ENCODE data around the gene RABGAP1.

Gene RABGAP1

DNA sequence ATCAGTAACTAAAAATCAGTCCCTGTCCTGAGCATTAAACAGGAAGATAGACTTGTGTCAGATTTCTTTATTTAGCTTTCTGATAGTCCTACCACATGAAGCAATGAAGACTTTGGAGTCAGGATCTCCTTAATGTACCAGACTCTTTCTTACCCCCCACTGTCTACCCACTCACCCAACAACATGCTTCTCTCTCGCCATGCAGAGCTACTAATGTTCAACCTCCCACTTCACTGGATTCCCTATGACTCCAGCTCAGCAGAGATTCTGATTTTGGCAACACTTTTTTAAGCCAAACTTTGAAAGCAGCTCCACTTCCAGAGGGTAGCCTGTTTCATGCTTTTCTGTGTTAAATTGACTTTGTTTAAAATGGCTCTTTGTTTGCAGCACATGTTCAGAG, 143.4 kb downstream of the RABGAP1 start:
- no peak for DNase-seq (ENCODE audit: low read depth)

DNA sequence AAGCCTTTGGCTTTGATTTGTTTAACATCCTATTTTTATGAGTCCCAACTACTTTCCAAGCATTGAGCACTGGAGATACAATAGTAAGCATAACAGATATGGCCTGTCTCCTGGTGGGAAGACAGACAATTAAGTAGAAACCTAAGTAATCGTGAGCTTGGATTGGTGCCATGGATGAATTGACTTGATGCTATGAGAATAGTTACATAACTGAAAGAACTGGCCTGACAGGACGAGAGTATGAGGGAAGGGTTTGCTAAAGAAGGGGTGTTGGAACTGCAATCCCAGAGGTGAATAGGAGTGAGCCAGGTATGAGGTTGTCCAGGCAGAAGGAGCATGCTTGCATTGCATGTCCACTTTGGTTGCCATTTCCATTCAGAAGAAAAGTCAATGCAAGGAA, 145.1 kb downstream of the RABGAP1 start:
- DNase-seq (ENCODE audit: low read depth), result no peak

DNA sequence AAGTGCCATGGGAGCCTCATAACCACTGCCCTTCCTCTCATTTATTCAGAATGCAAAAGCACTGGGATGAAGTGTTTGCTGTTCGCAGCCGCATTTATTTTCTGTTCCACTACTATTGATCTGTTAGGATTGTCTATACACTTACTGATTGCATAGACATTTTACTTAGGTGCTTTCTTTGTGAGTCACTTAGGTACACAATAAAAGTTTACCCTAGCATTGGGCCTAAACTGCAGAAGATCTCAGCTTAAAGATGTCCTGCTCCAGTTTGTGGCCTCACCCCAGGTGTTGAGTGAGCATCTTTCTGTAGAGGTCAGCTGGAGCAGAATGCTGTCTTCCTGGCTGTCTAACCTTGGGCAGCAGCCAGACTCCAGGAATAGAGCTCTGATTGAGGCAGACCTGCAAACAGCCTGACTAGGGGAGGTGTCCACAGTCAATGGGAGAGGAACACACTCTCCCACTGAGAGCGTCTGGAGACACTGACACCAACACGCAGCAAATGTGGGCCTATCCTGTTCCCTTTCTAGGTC, 146.6 kb downstream of the RABGAP1 start:
- DNase-seq (ENCODE audit: low read depth), result no peak

DNA sequence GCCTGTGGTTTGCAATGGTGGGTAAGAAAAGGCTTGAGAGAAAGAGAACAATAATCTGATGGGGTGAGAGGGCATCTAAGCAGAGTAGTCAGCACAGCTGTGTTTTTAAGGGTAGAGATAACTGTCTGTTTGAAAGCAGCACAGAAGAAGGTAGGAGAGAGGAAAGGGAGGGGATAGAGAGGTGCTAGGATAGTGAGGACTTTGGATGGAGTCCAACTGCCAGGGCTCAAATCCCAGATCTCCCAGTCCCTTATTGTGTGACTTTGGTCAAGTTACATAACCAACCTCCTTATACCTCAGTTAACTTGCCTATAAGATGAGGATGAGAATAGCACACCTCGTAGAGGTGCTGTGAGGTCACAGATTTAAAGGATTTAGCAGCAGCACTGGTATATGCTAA, 148.2 kb downstream of the RABGAP1 start:
- no peak for DNase-seq (ENCODE audit: low read depth)

DNA sequence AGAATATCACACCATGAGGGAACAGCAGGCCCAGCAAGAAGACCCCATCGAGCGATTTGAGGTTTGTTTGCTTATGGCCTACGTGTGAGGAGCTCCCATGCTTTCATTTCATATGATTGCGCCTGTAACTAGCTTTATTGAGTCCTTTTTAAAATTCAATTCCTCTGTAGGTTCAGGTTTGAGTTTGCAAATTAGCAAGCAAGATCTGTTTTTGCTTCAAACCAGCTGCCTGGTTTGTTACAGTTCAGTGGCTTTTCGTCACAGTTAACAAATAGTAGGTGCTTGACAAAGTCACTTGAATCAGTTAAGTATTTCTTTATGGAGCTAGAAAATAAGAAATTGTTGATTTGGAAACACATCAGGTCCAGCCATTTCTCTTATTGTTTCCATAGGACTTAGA, 149.0 kb downstream of the RABGAP1 start:
- no peak for DNase-seq (ENCODE audit: low read depth)

DNA sequence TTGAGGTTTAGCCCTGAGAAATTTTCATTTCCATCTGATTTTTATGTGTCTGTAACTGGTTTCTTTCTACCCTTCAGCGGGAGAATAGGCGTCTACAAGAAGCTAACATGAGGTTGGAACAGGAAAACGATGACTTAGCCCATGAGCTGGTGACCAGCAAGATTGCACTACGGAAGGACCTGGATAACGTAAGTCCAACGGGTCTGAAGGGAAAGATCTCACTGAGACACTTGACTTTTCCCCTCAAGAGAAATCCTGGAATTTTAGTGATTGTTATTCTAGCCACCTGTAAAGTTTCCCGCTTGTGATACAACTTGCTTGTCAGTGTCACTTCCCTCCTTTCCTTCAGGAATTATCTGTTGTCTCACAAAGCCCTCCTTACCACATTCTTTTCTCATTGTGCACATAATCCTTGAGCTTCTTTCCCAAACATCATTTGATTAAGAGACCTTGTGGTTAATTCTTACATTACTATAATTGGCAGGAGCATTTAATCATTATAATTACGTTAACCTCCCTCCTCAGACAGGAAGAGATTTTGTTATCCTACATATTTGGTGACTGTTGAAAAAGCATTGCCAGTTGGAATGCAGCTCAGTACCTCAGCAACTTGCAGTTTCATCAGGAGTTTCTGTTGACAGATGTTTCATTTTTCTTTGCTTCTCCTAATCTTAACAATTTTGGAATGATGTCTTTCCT, 149.5 kb downstream of the RABGAP1 start:
- DNase-seq (ENCODE audit: low read depth), result no peak

DNA sequence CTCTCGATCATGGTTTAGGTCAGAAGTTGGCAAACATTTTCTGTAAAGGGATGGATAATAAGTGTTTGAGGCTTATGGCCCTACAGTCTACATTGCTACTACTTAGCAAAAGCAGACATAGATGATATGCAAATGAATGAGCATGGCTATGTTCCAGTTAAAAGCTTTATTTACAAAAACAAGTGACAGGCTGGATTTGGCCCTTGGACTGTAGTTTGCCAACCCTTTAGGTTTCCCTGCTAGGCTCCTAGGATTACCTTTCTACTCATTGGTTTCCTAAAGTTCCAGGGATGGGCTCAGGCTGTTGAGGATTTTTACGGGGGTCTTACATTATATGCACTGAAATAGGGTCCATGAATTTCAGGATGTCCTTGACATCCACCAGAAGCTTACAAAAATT, 150.1 kb downstream of the RABGAP1 start:
- no peak for DNase-seq (ENCODE audit: low read depth)

DNA sequence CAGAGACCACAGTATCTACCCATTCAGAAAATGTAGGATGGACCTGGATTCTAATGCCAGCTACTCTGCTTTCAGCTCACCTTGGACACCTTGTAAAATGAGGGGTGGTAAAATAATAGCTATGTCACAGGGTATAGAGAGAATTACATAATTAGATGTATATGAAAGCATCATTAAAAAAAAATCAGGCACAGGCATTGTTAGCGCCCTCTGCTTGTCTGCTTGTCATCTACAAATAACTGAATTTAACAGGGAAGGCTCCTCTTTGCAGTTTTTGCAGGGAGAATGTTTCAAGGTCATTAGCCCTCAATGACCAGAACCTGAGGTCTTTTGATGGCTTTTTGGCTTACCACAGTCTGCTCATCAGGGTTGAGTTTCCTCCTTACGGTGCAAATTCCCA, 150.6 kb downstream of the RABGAP1 start:
- DNase-seq (ENCODE audit: low read depth), result no peak

DNA sequence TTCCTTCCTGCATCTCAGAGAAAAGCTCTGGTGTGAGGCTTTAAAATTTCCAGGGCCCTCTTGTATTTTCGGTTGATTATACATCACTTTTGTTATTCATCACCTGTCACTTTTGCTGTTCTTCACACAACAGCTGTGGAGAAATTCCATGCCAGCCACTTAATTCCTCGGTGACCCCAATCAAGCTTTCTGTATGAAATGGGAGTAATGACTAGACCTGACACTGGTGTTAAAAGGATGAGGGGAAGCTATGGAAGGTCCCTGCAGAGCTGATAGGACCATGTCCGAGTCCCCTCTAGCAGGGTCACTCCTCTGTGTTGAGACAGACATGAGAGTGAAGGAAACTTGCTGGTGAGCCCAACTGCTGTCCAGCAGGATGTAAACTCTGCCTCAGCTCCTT, 152.3 kb downstream of the RABGAP1 start:
- no peak for DNase-seq (ENCODE audit: low read depth)

DNA sequence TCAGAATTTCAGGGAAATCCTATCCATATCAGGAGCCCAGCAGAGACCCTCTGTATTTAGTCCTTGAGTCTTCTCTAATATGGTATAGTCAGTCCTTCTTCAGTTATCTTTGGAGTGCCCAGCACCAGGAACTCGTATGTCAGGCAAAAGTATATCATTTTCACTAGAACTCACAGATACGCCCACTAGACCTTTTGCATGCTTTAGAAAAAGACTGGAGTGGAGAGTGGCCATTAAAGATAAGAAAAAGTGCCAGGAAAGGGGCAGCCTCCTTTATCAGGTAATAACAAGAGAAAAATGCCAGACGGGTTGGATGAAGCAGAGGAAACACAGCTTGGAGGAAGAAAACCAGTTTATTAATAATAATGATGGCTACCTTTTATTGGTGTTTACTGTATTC, 156.2 kb downstream of the RABGAP1 start:
- no peak for DNase-seq (ENCODE audit: low read depth)

DNA sequence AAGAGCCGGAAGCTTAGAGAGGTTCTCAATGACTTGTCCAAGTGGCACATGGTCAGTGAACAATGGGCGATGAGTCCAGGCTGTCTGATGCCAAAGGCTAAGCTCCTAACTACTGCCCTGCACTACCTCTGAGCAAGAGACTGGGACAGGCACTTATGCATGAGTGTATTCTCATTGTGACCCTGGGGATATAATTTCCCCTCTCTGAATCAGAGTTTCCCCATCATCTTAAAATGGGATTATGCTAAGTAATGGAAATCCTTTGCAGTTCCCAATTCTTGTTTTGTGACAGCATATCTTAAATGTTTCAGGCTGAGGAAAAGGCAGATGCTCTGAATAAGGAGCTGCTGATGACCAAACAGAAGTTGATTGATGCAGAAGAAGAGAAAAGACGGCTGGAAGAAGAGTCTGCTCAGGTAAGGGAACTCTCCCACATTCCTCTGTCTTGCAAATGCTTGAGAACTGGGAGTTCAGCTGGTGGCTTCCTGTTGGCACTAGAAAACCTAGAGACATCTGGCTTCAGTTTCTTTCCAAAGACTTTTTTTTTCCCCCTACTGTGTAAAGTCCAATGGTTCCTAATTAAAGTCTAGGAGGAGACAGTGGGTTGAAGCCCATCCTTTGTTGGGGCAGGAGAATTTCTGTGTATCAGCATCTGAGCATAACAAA, 156.7 kb downstream of the RABGAP1 start:
- DNase-seq (ENCODE audit: low read depth), result no peak

DNA sequence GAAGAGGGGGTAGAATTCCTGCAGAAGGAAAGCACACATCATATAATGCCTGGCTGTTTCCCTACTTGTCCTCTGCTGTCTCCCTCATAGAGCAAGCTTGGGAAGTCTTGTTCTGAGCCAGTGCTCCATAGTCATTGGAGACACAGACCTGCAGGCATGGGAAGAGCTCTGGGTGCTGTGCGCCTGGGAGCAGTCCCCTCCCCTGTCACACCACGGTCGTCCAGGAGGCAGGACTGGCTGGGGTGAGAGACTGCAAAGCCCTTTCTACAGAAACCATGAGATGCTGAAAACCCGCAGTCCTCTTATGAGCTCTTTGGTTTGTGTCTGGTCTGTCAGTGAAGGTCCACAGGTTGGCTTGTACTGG, 157.3 kb downstream of the RABGAP1 start:
- no peak for DNase-seq (ENCODE audit: low read depth)

DNA sequence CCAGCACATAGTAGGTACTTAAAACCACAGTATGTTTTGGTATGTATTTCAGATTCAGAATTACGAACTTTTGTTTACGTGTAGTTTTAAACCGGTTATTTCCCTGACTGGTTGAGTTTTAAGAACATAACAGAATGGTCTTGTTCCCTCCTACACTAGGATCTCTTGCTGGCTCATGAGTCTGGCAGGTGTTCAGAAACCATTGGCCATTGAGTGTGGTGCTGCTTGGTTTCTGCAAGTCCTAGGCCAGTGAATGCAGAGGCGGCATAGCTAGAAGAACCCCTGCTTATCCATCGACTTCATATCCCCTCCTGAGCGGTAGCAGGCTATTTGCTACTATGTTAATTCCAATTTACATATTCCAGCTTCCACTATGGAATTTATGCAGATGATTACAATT, 158.2 kb downstream of the RABGAP1 start:
- no peak for DNase-seq (ENCODE audit: low read depth)

DNA sequence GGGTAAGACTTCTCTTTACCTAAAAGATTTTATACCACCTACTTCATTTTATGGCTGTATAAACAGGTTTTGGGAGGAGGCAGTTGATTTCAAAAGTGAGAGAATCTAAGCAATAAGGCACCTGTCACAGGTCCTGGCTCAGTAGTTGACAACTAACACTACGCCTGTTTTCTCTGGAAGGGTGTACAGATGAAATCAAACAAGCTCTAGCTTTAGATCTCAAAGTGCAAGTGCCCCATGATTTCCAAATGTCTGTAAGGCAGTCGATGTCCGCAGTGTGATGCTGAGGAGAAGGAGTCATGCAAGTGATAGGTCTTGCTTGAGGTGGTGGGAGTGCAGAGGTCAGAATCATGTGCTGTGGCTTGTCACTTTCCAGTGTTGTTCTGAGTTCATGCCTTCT, 158.7 kb downstream of the RABGAP1 start:
- DNase-seq (ENCODE audit: low read depth), result no peak

DNA sequence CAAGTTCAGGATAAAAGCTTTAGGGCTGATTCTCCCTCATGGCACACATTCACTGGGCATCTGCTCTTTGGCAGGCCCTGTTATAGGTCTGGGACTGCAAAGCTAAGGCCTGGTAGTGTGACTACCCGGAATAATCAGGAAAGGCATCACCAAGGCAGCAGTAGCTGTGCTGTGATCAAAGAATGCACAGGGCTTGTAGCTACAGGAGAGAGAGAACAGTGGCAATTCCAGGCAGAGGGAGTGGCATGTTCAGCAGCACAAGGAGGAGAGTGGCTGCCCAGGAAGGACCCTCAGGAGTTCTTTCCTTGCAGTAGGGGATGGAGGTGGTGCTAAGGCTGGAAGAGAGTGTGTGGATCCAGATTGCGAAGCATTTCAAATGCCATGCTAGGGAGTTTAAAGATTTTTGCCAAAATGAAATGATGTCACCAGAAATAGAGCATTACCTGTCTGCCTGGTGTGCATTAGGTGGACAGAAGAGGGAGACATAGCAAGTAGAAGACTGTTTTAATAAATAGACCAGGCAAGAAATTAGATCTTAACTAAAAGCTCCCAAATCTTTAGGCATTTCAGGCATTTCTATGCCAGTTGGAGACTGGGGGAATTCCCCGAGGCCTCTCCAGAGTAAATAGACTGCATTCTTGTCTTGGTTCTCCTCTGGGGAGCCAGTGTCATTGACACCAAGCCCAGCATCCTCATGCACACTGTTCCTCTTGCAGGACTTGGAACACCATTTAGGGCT, 161.7 kb downstream of the RABGAP1 start:
- DNase-seq (ENCODE audit: low read depth), result no peak

DNA sequence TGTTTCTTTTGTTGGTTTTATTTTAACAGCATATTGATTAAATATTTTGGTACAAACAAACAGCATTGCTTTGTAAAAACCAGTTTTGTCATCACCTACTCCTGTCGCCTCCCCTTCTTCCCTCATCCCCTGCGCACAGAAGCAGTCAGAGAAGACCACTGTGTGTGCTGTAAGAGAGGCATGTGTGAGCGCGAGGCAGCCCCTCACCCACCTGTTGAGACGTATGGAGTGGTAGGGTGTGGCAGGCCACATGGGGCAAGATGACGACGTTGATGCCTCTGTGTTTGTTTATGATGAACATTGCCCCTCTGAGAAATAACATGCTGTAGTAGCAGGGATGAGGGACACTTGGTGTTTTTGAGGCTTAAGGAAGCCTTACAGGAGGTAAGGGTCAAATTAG, 164.0 kb downstream of the RABGAP1 start:
- no peak for DNase-seq (ENCODE audit: low read depth)

DNA sequence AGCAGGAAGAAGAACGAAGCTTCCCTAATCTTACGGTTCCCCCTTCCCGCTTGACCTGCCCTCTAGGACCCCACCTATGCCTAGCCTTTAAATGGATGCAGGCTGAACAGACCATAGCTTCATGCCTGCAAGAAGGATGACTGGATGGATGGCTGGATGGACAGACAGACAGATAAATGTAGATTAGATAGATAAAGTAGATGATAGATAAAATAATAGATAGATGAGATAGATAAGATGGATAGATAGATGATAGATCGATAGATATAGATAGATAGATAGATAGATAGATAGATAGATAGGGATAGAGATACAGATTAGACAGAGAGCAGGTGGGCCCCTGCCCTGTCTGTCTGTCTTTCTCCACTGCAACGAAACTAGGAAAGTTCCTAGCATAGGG, 164.7 kb downstream of the RABGAP1 start:
- no peak for DNase-seq (ENCODE audit: low read depth)

DNA sequence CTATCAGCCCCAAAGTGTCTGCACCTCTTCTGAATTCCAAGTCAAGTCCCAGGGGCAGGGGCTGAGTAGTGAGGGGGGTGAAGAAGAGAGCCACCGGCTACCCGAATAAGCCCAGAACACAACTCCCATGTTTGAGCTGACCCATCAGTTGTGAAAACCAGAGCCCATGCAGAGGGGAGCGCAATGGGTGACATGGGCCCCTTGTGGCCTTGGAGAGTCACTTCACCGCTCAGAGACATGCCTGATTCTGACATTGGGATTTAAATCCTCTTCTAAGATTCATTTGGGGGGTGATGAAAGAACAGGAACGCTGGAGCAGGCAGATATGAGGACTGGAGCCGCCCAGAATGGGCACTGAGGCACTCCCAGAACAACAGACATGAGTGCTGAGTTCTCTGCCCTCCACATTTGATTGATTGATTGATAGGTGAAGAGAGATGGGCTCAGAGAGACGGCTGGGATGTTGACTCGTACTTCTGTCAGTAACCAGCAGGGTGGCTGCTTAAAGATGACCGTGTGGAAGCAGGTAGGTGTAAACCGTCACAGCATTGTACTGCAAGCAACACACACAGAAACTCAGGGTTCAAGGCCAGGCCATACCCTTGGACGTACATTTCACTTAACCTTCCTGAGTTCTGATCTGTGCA, 166.9 kb downstream of the RABGAP1 start:
- DNase-seq (ENCODE audit: low read depth), result no peak

DNA sequence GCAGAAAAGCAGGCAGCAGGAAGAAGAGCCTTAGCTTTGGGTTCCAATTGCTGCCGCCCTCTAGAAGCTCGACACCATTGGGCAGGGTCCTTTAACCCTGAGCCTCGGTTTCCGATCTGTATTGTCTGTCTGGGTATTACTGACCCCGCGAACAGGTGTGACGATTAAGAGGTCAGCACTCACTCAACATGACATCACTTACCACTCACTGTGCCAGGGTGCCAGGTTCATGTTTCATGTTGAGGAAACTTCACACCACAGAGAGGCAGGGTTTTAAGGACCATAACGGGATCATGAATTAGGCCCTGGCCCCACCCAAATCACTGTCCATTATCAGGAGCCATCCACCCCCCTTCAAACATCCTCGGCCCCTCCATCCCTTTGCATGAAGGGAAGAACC, 168.2 kb downstream of the RABGAP1 start:
- DNase-seq (ENCODE audit: low read depth), result no peak

DNA sequence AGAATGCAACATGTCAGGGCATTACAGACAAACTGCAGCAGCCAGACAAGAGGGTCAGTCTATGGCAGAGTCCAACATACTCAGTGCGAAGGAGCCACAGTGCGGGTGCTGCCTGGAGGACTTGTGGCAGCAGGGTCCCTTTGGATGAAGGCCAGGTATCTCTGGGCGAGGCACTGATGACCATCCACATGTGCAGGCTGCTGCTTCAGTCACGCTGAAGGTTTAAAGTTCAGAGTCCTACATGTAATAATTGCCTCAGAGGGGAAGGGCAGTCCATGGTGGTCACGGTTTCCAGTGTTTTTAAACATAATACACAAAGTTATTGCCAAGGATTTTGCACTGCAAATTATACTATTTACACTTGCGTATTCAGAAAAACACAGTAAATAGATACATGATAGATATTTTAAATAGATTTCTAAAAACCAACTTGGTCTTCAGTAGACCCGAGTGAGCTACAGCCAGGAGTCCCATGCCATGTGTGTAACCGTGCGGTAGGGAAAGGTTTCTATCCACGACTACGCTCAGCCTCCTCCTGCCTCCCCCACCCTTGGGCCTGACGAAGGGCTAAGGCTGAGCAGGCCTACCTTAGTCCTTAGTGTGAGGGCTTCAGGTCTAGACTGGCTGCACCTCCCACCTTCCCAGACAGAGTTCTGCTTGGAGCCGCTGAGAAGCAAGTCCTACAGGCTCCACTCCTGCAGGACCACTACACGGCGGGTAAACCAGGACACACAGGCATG, 168.9 kb downstream of the RABGAP1 start:
- DNase-seq (ENCODE audit: low read depth), result no peak

DNA sequence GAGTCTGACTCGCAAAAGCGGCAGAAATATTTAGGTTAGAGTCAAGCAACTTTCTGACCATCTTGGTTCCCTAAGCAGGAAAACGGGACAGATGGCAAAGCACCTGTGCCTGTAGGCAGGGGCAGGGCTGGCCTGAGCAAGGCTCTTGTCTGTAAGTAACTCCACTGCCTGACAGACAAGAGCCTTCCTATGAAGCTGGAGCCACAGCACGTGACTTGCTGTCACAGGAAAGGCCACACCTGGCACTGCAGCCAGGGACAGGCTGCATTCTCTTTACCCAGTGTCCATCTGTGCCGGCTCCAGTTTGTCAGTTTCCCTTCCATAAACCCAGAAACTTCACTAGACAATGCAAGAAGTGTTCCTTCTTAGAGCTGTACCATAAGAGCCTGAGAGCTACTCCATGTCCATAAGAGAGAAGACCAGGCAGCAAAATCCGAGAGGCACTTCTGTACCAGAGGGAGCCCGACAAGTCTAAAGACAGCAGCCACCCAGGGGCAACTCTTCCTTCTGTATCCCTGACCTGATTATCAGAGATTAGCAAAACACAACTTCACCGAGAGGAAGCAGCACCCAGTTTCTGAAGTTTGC, 170.7 kb downstream of the RABGAP1 start:
- DNase-seq (ENCODE audit: low read depth), result no peak

Measured in fibroblast of the conjunctiva (primary cell).